Occipital lobe (tissue), 2 donors: ENCODE results near the gene EDARADD. TPM values are rescaled to one million over a fixed set of nuclear protein-coding genes. Genes with fewer than 3 reads are reported as not detected.
"Not testable (repeated sequence)": the region's sequence is repeated elsewhere in the genome, so short reads cannot be mapped to it uniquely, and the experiment has no call there.

Experiments used
- DNase-seq: peaks from one replicate; lab custom pipeline; 2025; lab: John Stamatoyannopoulos, UW
- total RNA-seq: library from RNA; depleted of rRNA; stranded (reverse); fragments of >200 nt; gene quantifications from one replicate; pipeline ENCODE4 v1.2.3, GENCODE V29; 2014

The EDARADD gene
- 6.1 TPM for total RNA-seq

GRCh38 chr1:236393681-236394481, at the start of gene EDARADD:
Gene EDARADD, plus strand, starts transcription at chr1:236394286. Its CDS starts 159 bp downstream, at chr1:236394445.
- DNase-seq, result no peak

- DNase-seq, result no peak
Observed at GRCh38 chr1:236345728-236346127, 48.4 kb upstream of the EDARADD start.

- no peak for DNase-seq
Observed at GRCh38 chr1:236348071-236348470, 46.0 kb upstream of the EDARADD start.

- no peak for DNase-seq
Observed at GRCh38 chr1:236350308-236350707, 43.8 kb upstream of the EDARADD start.

GRCh38 chr1:236351875-236352573, 42.1 kb upstream of the EDARADD start:
- no peak for DNase-seq

- DNase-seq, result not testable (repeated sequence)
Observed at GRCh38 chr1:236352747-236353146, 41.3 kb upstream of the EDARADD start.

- DNase-seq, result no peak
Observed at GRCh38 chr1:236353813-236354212, 40.3 kb upstream of the EDARADD start.

- no peak for DNase-seq
Observed at GRCh38 chr1:236354330-236355147, 39.5 kb upstream of the EDARADD start.

GRCh38 chr1:236356141-236356540, 37.9 kb upstream of the EDARADD start:
- DNase-seq, result no peak

GRCh38 chr1:236361909-236362590, 32.0 kb upstream of the EDARADD start:
- no peak for DNase-seq

- no peak for DNase-seq
Observed at GRCh38 chr1:236363237-236363636, 30.8 kb upstream of the EDARADD start.

- no peak for DNase-seq
Observed at GRCh38 chr1:236365999-236366570, 28.0 kb upstream of the EDARADD start.

GRCh38 chr1:236366681-236367080, 27.4 kb upstream of the EDARADD start:
- DNase-seq, result not testable (repeated sequence)

GRCh38 chr1:236370420-236370819, 23.7 kb upstream of the EDARADD start:
- DNase-seq, result no peak

GRCh38 chr1:236371083-236371482, 23.0 kb upstream of the EDARADD start:
- DNase-seq, result no peak

GRCh38 chr1:236377832-236378535, 16.1 kb upstream of the EDARADD start:
- no peak for DNase-seq

- DNase-seq, result no peak
Observed at GRCh38 chr1:236381565-236382158, 12.4 kb upstream of the EDARADD start.

- DNase-seq, result no peak
Observed at GRCh38 chr1:236388332-236388731, 5.8 kb upstream of the EDARADD start.

GRCh38 chr1:236389253-236389652, 4.8 kb upstream of the EDARADD start:
- DNase-seq, result no peak

GRCh38 chr1:236391008-236391407, 3.1 kb upstream of the EDARADD start:
- DNase-seq, result no peak
